ENCODE data around the gene SEZ6L2. TPM values are rescaled to one million over a fixed set of nuclear protein-coding genes. Genes with fewer than 3 reads are reported as not detected.

The SEZ6L2 gene
- total and polyA plus RNA-seq, 9 of the 15 experiments (the other 6 are each of a cell fraction or from before 2014, with no cell fraction given): 0.10 to 2.1 (median 0.72) TPM

DNA sequence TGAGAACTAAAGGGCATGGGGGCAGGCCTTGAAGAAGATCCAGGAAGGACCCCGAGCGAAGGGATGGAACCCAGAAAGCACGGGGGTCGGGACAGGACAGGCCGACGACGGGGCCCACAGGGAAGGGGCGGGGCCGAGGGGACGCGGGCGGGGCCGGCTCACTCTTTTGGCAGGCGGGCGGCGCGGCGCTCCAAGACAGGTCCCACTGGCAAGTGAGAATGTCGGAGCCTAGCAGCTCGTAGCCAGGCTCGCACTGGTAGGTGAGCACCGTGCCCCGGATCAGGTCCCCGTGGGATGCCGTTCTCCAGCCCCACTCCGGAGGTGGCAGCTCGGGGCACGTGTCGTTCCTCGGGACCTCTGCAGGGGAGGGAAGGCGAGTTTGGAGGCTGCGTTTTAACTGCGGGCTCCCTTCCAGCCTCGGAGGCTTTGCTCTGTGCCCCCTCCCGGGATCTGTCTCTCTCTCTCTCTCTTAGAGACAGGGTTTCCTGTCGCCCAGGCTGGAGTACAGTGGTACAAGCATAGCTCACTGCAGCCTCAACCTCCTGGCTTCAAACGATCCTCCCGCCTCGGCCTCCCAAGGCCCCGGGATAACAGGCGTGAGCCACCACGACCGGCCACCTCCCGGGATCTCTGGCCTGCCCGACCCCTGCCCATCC, 22.6 kb downstream of the SEZ6L2 start (continued):
- TF ChIP-seq, protein P1, sequence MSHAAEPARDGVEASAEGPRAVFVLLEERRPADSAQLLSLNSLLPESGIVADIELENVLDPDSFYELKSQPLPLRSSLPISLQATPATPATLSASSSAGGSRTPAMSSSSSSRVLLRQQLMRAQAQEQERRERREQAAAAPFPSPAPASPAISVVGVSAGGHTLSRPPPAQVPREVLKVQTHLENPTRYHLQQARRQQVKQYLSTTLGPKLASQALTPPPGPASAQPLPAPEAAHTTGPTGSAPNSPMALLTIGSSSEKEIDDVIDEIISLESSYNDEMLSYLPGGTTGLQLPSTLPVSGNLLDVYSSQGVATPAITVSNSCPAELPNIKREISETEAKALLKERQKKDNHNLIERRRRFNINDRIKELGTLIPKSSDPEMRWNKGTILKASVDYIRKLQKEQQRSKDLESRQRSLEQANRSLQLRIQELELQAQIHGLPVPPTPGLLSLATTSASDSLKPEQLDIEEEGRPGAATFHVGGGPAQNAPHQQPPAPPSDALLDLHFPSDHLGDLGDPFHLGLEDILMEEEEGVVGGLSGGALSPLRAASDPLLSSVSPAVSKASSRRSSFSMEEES (CRISPR knock-in tag; IDR thresholded peaks at IDR 0.05): no peak
- TF ChIP-seq ZKSCAN1 (IDR thresholded peaks at IDR 0.05; ENCODE audit: low read depth, low read length) (no peak), MEF2A (IDR thresholded peaks at IDR 0.05; ENCODE audit: control insufficient read depth, low read depth, low read length) (no peak), FOXK1 (CRISPR knock-in tag; IDR thresholded peaks at IDR 0.05; ENCODE audit: borderline replicate concordance) (0 out of 2 replicates have a peak, but pooled peaks have one; percentile 75), ID3 (CRISPR knock-in tag; IDR thresholded peaks at IDR 0.05) (no peak), ID3 (tag; IDR thresholded peaks at IDR 0.05) (no peak), RBM22 (IDR thresholded peaks at IDR 0.05; ENCODE audit: low read depth, low read length, poor library complexity, severe bottlenecking) (no peak), NELFE (IDR thresholded peaks at IDR 0.05; ENCODE audit: insufficient read depth, insufficient read length) (no peak)
- TF ChIP-seq, protein P2, sequence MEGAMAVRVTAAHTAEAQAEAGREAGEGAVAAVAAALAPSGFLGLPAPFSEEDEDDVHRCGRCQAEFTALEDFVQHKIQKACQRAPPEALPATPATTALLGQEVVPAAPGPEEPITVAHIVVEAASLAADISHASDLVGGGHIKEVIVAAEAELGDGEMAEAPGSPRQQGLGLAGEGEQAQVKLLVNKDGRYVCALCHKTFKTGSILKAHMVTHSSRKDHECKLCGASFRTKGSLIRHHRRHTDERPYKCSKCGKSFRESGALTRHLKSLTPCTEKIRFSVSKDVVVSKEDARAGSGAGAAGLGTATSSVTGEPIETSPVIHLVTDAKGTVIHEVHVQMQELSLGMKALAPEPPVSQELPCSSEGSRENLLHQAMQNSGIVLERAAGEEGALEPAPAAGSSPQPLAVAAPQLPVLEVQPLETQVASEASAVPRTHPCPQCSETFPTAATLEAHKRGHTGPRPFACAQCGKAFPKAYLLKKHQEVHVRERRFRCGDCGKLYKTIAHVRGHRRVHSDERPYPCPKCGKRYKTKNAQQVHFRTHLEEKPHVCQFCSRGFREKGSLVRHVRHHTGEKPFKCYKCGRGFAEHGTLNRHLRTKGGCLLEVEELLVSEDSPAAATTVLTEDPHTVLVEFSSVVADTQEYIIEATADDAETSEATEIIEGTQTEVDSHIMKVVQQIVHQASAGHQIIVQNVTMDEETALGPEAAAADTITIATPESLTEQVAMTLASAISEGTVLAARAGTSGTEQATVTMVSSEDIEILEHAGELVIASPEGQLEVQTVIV (CRISPR knock-in tag; IDR thresholded peaks at IDR 0.05; ENCODE audit: borderline replicate concordance): no peak
- TF ChIP-seq, protein P3, sequence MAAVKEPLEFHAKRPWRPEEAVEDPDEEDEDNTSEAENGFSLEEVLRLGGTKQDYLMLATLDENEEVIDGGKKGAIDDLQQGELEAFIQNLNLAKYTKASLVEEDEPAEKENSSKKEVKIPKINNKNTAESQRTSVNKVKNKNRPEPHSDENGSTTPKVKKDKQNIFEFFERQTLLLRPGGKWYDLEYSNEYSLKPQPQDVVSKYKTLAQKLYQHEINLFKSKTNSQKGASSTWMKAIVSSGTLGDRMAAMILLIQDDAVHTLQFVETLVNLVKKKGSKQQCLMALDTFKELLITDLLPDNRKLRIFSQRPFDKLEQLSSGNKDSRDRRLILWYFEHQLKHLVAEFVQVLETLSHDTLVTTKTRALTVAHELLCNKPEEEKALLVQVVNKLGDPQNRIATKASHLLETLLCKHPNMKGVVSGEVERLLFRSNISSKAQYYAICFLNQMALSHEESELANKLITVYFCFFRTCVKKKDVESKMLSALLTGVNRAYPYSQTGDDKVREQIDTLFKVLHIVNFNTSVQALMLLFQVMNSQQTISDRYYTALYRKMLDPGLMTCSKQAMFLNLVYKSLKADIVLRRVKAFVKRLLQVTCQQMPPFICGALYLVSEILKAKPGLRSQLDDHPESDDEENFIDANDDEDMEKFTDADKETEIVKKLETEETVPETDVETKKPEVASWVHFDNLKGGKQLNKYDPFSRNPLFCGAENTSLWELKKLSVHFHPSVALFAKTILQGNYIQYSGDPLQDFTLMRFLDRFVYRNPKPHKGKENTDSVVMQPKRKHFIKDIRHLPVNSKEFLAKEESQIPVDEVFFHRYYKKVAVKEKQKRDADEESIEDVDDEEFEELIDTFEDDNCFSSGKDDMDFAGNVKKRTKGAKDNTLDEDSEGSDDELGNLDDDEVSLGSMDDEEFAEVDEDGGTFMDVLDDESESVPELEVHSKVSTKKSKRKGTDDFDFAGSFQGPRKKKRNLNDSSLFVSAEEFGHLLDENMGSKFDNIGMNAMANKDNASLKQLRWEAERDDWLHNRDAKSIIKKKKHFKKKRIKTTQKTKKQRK (IDR thresholded peaks at IDR 0.05; ENCODE audit: borderline replicate concordance, low read depth, low read length): no peak

Measured in K562 (cell line).